Measurements from ENCODE around the gene RTN4R.
"Not testable (repeated sequence)": the region's sequence is repeated elsewhere in the genome, so short reads cannot be mapped to it uniquely, and the experiment has no call there.

DNA sequence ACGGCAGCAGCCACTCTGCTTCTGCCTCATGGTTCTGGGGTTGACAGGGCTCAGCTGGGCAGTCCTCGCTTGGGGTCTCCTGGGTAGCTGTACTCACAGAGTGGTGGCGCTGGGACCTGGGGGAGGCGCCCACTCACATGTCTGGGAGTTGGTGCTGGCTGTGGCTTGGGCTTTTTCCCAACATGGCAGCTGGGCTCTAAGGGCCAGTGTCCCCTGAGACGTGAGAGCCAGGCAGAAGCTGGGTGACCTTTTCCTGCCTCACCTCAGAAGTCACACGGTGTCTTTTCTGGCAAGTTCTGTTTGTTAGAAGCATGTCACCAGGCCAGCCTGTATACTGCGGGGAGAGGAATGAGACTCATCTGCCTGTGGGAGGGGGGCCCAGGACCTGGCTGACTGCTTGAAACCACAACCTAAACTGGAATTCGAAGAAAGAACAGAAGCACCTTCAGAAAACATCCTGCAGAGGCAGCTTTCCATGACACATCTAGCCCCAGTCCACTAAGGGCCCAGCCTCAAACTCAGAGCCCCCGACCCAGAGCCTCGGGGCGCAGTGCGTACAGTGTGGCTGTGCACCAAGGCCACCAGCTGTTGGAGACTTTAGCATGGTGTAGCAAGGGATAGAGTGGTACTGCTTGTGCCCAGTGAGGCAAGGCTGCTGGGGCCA lies 37.2 kb upstream of the RTN4R start:
- TF ChIP-seq, protein P1, sequence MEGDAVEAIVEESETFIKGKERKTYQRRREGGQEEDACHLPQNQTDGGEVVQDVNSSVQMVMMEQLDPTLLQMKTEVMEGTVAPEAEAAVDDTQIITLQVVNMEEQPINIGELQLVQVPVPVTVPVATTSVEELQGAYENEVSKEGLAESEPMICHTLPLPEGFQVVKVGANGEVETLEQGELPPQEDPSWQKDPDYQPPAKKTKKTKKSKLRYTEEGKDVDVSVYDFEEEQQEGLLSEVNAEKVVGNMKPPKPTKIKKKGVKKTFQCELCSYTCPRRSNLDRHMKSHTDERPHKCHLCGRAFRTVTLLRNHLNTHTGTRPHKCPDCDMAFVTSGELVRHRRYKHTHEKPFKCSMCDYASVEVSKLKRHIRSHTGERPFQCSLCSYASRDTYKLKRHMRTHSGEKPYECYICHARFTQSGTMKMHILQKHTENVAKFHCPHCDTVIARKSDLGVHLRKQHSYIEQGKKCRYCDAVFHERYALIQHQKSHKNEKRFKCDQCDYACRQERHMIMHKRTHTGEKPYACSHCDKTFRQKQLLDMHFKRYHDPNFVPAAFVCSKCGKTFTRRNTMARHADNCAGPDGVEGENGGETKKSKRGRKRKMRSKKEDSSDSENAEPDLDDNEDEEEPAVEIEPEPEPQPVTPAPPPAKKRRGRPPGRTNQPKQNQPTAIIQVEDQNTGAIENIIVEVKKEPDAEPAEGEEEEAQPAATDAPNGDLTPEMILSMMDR (IDR thresholded peaks at IDR 0.05; ENCODE audit: borderline replicate concordance, extremely low read depth, low read length, poor library complexity, severe bottlenecking) = not testable (repeated sequence)
- TF ChIP-seq EZH2 (IDR thresholded peaks at IDR 0.05; ENCODE audit: borderline replicate concordance, low read depth, low read length, severe bottlenecking) = not testable (repeated sequence)

Data from DND-41 (cell line).